Ectodermal cell (in vitro differentiated cells): ENCODE results near the gene ADGRA3.

Experiments used
- H3K27ac ChIP-seq: 2 replicates; pipeline ENCODE4 v1.7.0; 2013; ENCODE audit warnings: mild to moderate bottlenecking, low read depth, low read length; ENCODE audit not compliant: insufficient read depth, poor library complexity, severe bottlenecking
- H3K27me3 ChIP-seq: 2 replicates; pipeline ENCODE4 v1.7.0; 2013; ENCODE audit warnings: mild to moderate bottlenecking, low read length; ENCODE audit not compliant: insufficient read depth, control insufficient read depth, poor library complexity, severe bottlenecking
- H3K36me3 ChIP-seq: one replicate; pipeline ENCODE4 v1.7.0; 2013; ENCODE audit warnings: low read length; ENCODE audit not compliant: control insufficient read depth, insufficient read depth
- H3K4me1 ChIP-seq: one replicate; pipeline ENCODE4 v1.7.0; 2013; ENCODE audit warnings: low read length; ENCODE audit not compliant: control insufficient read depth, insufficient read depth
- H3K4me3 ChIP-seq: 2 replicates; pipeline ENCODE4 v1.7.0; 2013; ENCODE audit warnings: low read depth, low read length, control low read depth; ENCODE audit not compliant: insufficient read depth
- H3K9me3 ChIP-seq: 2 replicates; pipeline ENCODE4 v1.7.0; 2013; ENCODE audit warnings: mild to moderate bottlenecking, low read length, moderate library complexity; ENCODE audit not compliant: control insufficient read depth
- WGBS, 2 experiments: methylation state at CpG; one replicate each; pipeline ENCODE4 v1.1.7; 2013; ENCODE audit warnings: missing lambda C conversion rate in 2 of 2; 5-methylcytosine and 5-hydroxymethylcytosine counted together

Gene ADGRA3

DNA sequence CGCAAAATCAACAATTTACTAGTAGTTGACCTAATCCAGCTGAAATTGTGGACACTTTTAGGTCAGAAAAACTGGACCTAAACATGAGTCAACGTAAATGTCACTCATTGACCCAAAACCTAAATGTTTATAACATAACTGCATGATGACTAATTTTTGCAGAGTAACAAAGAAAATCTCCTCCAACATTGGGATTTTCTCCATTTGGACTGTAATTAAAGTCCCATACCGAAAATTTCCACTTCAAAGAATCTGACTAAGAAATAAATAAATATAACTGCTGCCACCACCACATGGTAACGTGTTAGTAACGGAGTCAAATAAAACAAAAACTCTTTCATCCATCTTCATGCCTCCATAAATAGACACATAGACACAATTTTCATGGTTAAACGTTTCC lies 1.9 kb downstream of the ADGRA3 start:
- Histone ChIP-seq H3K27me3 (no peaks in the 10 kb centered on the region), H3K4me1 (no peaks in the 10 kb centered on the region), H3K36me3 (no peaks in the 10 kb centered on the region), H3K9me3 (no peaks in the 10 kb centered on the region), H3K27ac (no peak overlapping the region), H3K4me3 (peak overlapping the region; percentile 76)
- WGBS, 2 experiments: 63 to 93% methylated on average over 3 to 5 of the region's 6 CpGs

DNA sequence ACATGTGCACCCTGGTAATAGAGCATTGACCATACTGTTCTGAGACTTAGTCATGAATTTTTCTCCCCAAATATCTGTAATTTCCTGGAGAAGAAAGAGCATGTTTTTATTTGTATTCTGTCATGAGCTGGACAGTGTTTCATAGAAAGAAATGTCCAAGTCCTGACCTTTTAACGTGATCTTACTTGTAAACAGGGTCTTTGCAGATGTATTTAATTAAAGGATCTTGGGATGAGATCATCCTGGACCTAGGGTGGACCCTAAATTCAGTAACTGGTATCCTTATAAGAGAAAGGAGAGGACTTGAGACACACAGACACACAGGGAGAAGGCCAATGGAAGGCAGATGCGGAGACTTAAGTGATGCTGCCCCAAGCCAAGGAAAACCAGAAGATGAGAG lies 3.6 kb downstream of the ADGRA3 start:
- Histone ChIP-seq H3K27ac (no peak overlapping the region), H3K9me3 (no peaks in the 10 kb centered on the region), H3K4me3 (no peak overlapping the region), H3K4me1 (peaks cover 3% of the 10 kb centered on the region), H3K27me3 (no peaks in the 10 kb centered on the region), H3K36me3 (no peaks in the 10 kb centered on the region)
- 96 to 97% methylated on average over 2 of the region's 2 CpGs for whole genome bisulfite sequencing, 2 experiments

DNA sequence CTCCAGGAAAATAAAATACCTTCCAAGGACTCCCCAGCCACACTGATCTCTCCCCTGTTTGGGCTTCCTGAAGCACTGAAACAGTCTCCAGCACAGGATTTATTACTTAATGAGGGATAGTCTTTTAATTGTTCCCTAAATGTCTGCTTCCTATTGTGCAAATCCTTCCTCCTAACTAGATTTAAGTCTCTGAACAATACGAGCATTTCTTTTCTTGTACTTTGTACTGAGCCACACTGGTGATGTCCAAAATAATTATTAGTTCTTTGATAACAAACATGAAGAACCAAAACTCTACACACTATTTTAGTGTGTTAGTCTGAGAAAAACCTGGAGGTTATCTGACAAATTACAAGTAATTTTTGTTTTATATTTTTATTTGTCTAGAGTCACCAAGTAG lies 5.1 kb downstream of the ADGRA3 start:
- Histone ChIP-seq H3K27me3 (no peaks in the 10 kb centered on the region), H3K4me3 (no peak overlapping the region), H3K36me3 (no peaks in the 10 kb centered on the region), H3K4me1 (peaks cover 3% of the 10 kb centered on the region), H3K9me3 (no peaks in the 10 kb centered on the region), H3K27ac (no peak overlapping the region)
- 100% methylated on average over 1 of the region's 1 CpG; no CpG with 5 or more reads in 1 of the 2 experiments for WGBS, 2 experiments

DNA sequence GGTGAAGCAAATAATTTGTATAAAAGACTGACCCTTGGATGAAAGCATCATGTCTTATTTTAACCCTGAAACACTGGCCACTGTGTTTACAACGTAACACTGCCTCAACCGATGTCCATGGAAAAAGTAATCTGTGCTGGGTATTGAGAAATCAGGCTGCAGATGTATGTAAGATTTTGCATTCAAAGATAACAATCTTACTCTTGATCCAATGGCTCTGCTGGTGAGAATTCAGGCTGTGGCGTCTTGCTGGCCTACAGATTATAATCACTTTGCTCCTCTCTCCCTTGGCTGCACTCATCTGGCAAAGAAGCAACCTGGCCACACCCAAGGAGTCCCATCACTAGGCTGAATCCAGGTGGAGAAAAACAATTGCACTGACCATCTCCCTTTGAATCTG lies 7.5 kb downstream of the ADGRA3 start:
- Histone ChIP-seq H3K27me3 (no peaks in the 10 kb centered on the region), H3K4me1 (peaks cover 6% of the 10 kb centered on the region), H3K9me3 (no peaks in the 10 kb centered on the region), H3K27ac (no peak overlapping the region), H3K36me3 (no peaks in the 10 kb centered on the region), H3K4me3 (no peak overlapping the region)
- 91% methylated on average over 3 of the region's 3 CpGs for WGBS, 2 experiments

DNA sequence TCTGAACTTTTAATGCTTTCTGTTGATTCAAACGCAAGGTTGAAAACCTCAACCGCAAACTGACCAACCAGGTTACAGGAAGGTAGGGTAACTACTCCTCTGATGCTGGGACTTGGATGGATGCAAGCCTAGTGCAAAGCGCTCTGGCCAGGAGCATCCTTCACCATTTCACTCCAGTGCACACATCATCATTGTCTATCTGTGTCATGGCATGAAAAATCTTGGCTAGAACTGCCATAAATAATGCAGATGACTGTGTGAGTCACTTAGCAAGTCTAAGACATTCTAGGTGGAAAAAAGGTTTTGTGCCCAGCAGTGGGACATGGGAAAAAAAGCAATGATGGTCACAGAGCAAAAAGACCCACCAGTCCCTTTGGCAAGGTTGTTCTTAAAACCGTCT lies 10.9 kb downstream of the ADGRA3 start:
- H3K9me3 ChIP-seq: no peaks in the 10 kb centered on the region
- peaks cover 6% of the 10 kb centered on the region for H3K4me1 ChIP-seq
- no peaks in the 10 kb centered on the region for H3K36me3 ChIP-seq
- no peak overlapping the region for H3K27ac ChIP-seq
- no peak overlapping the region for H3K4me3 ChIP-seq
- H3K27me3 ChIP-seq: no peaks in the 10 kb centered on the region
- 92 to 94% methylated on average over 4 of the region's 4 CpGs for WGBS, 2 experiments

DNA sequence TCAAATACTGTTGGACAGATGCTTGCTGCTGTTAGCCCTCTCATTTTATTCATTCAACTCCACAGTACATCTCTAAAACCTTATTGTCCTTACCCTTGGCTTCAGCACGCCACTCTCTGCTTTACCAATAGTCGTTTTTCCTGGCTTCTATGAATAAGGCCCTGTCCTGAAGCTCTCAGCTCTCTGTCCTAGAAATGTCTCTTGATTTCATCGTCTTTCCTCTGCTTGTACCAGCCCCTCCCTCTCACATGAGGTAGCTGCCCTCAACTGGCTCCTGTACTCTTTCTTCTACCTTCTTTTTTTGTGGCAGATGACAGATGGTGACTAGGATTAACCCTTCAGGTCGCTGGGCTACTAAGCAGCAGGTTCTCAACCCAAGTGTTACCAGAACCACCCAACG lies 11.4 kb downstream of the ADGRA3 start:
- Histone ChIP-seq H3K36me3 (no peaks in the 10 kb centered on the region), H3K9me3 (no peaks in the 10 kb centered on the region), H3K4me3 (no peak overlapping the region), H3K4me1 (peaks cover 6% of the 10 kb centered on the region), H3K27ac (no peak overlapping the region), H3K27me3 (no peaks in the 10 kb centered on the region)
- 66 to 73% methylated on average over 5 of the region's 5 CpGs for WGBS, 2 experiments

DNA sequence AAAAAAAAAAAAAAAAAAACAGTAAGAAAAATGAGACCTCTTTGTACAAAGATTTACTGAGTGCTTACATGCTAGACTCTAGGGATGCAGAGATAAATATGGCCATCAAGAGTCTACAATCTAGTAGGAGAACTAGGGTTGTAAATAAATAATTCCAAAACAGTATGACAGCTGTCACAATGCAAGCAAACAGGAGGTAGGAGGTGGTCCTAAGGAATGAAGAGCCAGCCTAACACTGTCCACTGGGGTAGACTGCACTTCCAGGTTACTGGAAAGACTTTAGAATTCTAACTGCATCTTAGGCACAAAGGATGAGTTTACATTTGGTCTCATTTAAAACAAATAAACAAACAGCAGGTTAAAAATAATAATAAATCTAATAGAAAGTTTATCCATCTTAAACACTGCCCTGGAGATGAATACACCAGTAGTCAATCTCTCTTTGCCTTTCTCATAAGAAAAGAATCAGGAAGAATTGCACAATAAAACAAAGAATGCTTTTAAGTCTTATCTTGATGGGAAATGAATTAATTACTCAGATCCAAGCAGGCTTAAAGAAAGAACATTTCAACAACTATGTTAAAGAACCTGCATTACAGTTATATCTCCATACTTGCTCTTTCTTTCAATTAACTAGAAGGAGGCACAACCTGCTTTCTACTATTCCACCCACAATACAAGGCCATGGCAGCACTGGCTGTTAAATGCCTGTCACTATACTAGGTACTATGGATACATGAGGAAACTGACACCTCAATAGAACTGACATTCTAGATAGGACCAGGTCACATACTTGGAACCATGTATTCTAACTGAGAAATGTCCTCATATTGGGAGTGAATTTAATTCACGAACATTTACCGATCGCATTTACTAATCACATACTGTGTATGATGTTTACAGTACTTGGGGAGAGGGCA lies 12.7 kb downstream of the ADGRA3 start:
- 97 to 100% methylated on average over 3 of the region's 3 CpGs for WGBS, 2 experiments
- Histone ChIP-seq H3K36me3 (no peaks in the 10 kb centered on the region), H3K9me3 (no peaks in the 10 kb centered on the region), H3K27ac (no peak overlapping the region), H3K4me3 (no peak overlapping the region), H3K4me1 (peaks cover 3% of the 10 kb centered on the region), H3K27me3 (no peaks in the 10 kb centered on the region)

DNA sequence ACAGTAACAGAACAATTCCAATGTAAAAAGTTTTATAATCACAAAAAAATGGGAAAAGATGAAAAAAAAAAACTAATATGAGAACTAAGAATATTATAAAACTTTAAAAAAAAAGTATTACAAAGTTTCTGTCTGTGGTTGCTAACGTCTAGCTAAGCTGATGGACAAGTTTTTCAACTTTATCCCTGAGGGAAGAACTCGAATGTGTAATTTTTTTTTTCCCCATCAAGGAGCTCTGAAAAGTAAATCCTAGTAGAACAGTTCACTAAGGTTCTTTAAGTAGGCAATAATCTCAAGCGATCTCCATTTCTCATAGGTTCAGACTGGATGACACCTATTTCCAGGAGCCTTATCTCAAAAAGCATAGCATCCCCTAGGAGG lies 14.2 kb downstream of the ADGRA3 start:
- 57 to 89% methylated on average over 2 to 3 of the region's 3 CpGs for WGBS, 2 experiments

DNA sequence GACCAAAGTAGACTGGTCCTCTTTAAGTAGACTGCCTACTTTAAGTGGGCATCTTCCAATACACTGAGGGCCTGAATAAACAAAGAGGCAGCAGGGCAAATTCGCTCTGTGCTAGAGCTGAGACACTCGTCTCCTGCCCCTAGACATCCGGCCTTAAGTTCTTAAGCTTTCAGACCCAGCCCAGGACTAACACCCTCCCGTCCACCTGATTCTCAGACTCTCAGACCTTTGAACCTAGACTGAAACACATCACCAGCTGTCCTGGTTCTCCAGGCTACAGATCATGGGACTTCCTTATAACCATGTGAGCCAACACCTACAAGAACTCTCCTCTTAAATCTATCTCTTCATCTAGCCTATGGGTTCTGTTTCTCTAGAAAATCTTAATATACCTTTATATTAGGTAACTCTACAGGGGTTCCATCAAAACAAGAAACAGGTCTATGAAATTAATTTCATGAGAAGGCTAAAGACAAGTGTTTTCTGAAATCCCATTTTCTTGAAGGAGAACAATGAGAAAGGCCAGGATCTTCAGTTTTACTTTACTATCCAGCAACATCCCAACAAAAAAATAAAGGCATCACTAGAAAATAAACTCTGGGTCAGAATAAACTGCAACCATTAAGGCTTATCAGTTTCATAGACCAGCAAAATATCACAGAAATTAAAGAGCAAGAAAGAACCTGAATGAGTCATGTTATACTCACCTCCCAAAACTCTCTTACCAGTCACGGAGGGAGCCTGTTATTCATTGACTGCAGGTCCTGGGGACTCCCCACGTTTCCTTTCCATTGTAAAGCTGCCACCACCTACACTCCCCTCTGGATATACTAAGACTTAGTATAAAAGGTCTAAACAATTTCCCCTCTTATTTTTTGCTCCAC lies 14.8 kb downstream of the ADGRA3 start:
- H3K27ac ChIP-seq: no peak overlapping the region
- no peaks in the 10 kb centered on the region for H3K36me3 ChIP-seq
- WGBS, 2 experiments: 72 to 73% methylated on average over 6 of the region's 6 CpGs
- peaks cover 3% of the 10 kb centered on the region for H3K4me1 ChIP-seq
- H3K27me3 ChIP-seq: no peaks in the 10 kb centered on the region
- no peak overlapping the region for H3K4me3 ChIP-seq
- no peaks in the 10 kb centered on the region for H3K9me3 ChIP-seq

More for the DNA sequence above, 14.2 kb downstream of the ADGRA3 start:
- no peaks in the 10 kb centered on the region for H3K9me3 ChIP-seq
- H3K4me3 ChIP-seq: no peak overlapping the region
- no peaks in the 10 kb centered on the region for H3K36me3 ChIP-seq
- H3K27ac ChIP-seq: no peak overlapping the region
- no peaks in the 10 kb centered on the region for H3K27me3 ChIP-seq
- H3K4me1 ChIP-seq: peaks cover 3% of the 10 kb centered on the region

DNA sequence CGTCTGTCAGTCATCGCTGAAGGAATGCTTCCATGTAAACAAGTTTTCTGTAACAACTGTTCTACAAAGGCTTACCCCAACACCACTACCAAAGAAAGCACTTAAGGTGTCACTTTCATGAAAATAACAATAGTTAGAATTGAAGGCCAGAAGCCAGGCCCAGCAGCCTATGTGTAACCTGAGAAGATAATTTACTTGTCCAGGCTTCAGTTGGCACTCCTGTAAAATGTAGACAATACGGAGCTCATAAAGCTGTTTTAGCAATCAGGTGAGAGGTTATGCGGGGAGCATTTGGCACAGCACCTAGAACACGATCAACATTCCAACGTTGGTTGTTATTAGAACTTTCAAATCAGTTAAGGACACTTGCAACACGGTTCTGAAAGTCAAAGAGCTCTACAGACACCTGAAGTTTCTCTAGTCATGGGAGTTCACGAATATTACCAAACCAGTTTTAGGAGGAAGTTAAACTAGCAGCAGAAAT lies 15.7 kb downstream of the ADGRA3 start:
- 88 to 91% methylated on average over 8 of the region's 8 CpGs for WGBS, 2 experiments
- no peaks in the 10 kb centered on the region for H3K9me3 ChIP-seq
- H3K27ac ChIP-seq: no peak overlapping the region
- H3K27me3 ChIP-seq: no peaks in the 10 kb centered on the region
- no peak overlapping the region for H3K4me3 ChIP-seq
- no peaks in the 10 kb centered on the region for H3K36me3 ChIP-seq
- H3K4me1 ChIP-seq: peaks cover 3% of the 10 kb centered on the region
